Chondrocyte (in vitro differentiated cells): ENCODE data around the gene NPC1L1. TPM values are rescaled to one million over a fixed set of nuclear protein-coding genes. Genes with fewer than 3 reads are reported as not detected.

Experiments
- DNase-seq: peaks from one replicate; pipeline ENCODE4 v3.0.0; 2021; ENCODE audit warnings: mixed read lengths, low spot score
- H3K27ac Mint-ChIP-seq: one replicate; pipeline ENCODE4 v1.8.0; 2021; ENCODE audit warnings: mild to moderate bottlenecking, moderate library complexity, mixed read lengths; ENCODE audit not compliant: unreplicated experiment
- H3K27me3 Mint-ChIP-seq: 2 replicates; pipeline ENCODE4 v1.8.0; 2021; ENCODE audit warnings: low read depth, mixed read lengths
- H3K36me3 Mint-ChIP-seq: 2 replicates; pipeline ENCODE4 v1.8.0; 2021; ENCODE audit warnings: low read depth, mixed read lengths
- H3K4me1 Mint-ChIP-seq: 2 replicates; pipeline ENCODE4 v1.8.0; 2021; ENCODE audit warnings: low read depth, mild to moderate bottlenecking, mixed read lengths
- H3K4me3 Mint-ChIP-seq: one replicate; pipeline ENCODE4 v1.8.0; 2021; ENCODE audit warnings: mild to moderate bottlenecking, moderate library complexity, mixed read lengths; ENCODE audit not compliant: unreplicated experiment
- H3K9me3 Mint-ChIP-seq: 2 replicates; pipeline ENCODE4 v1.8.0; 2021; ENCODE audit warnings: low read depth, mixed read lengths
- total RNA-seq: library from RNA; stranded (reverse); gene quantifications from 3 replicates; pipeline ENCODE4 v1.2.1, GENCODE V29; 2021
- TF ChIP-seq, protein P1 (sequence below): fragments of 200-600 bp; sonication (generic); IDR thresholded peaks from 2 replicates; pipeline ENCODE4 v1.5.0; 2021; ENCODE audit warnings: antibody characterized with exemption, mild to moderate bottlenecking, moderate library complexity

Gene NPC1L1
- total RNA-seq, 1 donor from 2014 or later, result not detected

DNA sequence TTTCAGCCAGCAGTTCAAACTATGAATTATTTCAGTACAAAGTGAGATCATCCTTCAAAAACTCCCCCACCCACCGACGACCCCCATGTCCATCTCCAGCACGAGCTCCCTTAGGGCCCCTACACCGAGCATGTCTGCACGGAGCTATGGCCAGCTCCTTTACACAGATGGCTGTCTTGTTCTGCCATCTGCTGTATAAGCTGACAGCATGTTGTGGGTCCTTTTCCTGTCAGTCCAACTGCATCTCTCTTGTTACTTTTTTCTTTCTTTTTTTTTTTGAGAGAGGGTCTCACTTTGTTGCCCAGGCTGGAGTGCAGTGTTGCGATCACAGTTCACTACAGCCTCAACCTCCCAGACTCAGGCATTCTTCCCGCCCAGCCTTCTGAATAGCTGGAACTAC lies 21.6 kb downstream of the NPC1L1 start:
- TF ChIP-seq, protein P1, sequence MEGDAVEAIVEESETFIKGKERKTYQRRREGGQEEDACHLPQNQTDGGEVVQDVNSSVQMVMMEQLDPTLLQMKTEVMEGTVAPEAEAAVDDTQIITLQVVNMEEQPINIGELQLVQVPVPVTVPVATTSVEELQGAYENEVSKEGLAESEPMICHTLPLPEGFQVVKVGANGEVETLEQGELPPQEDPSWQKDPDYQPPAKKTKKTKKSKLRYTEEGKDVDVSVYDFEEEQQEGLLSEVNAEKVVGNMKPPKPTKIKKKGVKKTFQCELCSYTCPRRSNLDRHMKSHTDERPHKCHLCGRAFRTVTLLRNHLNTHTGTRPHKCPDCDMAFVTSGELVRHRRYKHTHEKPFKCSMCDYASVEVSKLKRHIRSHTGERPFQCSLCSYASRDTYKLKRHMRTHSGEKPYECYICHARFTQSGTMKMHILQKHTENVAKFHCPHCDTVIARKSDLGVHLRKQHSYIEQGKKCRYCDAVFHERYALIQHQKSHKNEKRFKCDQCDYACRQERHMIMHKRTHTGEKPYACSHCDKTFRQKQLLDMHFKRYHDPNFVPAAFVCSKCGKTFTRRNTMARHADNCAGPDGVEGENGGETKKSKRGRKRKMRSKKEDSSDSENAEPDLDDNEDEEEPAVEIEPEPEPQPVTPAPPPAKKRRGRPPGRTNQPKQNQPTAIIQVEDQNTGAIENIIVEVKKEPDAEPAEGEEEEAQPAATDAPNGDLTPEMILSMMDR, result no peak

DNA sequence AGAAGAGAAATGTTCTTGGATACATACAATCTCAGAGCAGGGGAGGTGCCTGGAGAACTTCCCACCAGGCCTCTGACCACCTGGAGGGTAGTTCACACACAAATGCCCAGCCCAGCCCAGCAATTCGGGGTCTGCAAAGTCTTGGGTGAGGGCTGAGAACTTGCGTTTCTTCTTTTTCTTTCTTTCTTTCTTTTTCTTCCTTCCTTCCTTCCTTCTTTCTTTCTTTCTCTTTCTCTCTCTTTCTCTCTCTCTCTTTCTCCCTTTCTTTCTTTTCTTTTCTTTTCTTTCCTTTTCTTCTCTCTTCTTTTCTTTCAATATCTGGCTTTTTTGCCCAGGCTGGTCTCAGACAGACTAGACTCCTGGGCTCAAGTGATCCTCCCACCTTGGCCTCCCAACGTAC lies 22.4 kb downstream of the NPC1L1 start:
- no peak for DNase-seq
- Mint-ChIP-seq H3K27me3 (peaks cover 14% of the 10 kb centered on the region), H3K36me3 (peaks cover under 1% of the 10 kb centered on the region), H3K9me3 (peaks cover 1% of the 10 kb centered on the region), H3K4me1 (no peaks in the 10 kb centered on the region), H3K4me3 (no peak overlapping the region), H3K27ac (no peak overlapping the region)
- TF ChIP-seq, protein P1, result no peak

More for the DNA sequence above, 21.6 kb downstream of the NPC1L1 start:
- DNase-seq, result no peak
- Mint-ChIP-seq H3K9me3 (peaks cover 6% of the 10 kb centered on the region), H3K36me3 (peaks cover 4% of the 10 kb centered on the region), H3K27ac (no peak overlapping the region), H3K4me1 (no peaks in the 10 kb centered on the region), H3K27me3 (peaks cover 14% of the 10 kb centered on the region), H3K4me3 (no peak overlapping the region)

DNA sequence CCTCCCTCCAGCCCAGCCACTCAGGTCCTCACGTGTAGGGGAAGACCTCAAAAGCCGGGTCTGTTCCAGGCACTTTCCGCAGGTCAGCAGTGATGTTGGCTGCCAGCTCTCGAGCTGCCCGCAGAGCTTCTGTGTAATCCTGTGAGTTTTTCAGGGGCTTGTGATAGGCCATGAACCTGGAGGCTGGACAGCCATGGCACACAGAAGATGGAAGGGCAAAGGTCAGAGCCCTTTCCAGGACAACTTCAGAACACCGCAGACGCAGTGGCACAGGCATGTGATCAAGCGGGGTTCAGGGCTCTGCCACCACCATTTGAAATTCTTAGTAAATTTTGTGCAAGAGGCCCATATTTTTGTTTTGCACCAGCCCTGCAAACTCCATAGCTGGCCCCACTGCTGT lies 24.0 kb downstream of the NPC1L1 start:
- Mint-ChIP-seq H3K36me3 (no peaks in the 10 kb centered on the region), H3K27me3 (peaks cover 9% of the 10 kb centered on the region), H3K4me3 (no peak overlapping the region), H3K4me1 (no peaks in the 10 kb centered on the region), H3K27ac (no peak overlapping the region), H3K9me3 (no peaks in the 10 kb centered on the region)
- TF ChIP-seq, protein P1, result no peak
- DNase-seq, result no peak

DNA sequence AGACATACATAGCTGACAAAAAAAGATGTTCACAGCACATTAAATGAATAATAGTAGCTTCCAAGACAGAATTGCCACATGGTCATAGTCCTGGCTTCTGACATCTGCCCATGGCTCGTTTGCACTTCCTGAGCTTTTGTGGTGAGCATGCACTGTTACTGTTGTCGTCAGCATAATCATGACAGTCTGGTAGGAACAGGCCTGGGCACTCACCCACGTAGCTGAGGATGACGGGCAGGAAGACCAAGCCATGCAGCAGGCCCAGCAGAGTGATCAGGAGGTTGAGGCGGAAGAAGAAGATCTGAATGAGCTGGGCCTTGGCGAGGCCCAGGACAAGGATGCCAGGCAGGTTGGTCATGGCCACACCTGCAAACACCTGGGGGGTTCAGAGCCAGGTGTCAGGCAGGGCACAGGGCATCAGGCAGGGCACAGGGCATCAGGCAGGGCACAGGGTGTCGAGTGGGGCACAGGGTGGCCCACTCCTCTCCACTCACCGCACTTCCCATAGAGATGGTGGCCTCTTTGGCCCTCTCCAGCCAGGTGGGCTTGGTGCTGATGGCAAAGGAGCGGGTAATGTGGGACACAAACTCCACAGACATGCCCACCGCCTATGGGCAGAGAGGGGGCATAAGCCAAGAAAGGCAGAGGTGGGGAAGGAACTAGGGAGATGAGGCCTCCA lies 25.4 kb downstream of the NPC1L1 start:
- Mint-ChIP-seq H3K4me1 (no peaks in the 10 kb centered on the region), H3K27me3 (peaks cover 14% of the 10 kb centered on the region), H3K4me3 (no peak overlapping the region), H3K9me3 (no peaks in the 10 kb centered on the region), H3K36me3 (no peaks in the 10 kb centered on the region), H3K27ac (no peak overlapping the region)
- TF ChIP-seq, protein P1, result no peak
- DNase-seq, result no peak

DNA sequence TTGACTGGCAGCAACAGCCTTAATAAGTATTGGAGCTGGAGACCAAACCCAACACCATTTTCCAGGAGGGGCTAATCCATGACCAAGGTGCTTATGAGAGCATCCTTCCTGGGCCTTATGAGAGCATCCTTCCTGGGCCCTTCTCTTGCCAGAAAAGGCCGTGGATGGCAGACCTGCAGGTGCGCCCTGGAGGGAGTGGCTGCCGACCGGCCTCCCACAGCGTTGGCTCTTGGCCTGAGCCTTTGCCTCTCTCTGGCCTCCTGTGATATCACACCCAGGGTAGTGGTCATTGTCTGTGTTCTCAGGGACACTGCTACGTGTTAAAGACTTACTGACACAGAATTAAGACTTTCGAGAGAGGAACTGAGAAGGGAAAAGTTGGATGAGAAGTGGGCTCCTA lies 28.4 kb downstream of the NPC1L1 start:
- Mint-ChIP-seq H3K4me1 (no peaks in the 10 kb centered on the region), H3K27ac (no peak overlapping the region), H3K36me3 (no peaks in the 10 kb centered on the region), H3K9me3 (peaks cover 8% of the 10 kb centered on the region), H3K4me3 (no peak overlapping the region), H3K27me3 (peaks cover 23% of the 10 kb centered on the region)
- TF ChIP-seq, protein P1, result no peak
- no peak for DNase-seq
